UCSD-AML1 (cell line): Measurements from ENCODE around the gene LGALS3BP.

Source experiments
- DNase-seq: peaks from one replicate; lab custom pipeline; 2025; ENCODE audit not compliant: unreplicated experiment; lab: John Stamatoyannopoulos, UW

Gene LGALS3BP

DNA sequence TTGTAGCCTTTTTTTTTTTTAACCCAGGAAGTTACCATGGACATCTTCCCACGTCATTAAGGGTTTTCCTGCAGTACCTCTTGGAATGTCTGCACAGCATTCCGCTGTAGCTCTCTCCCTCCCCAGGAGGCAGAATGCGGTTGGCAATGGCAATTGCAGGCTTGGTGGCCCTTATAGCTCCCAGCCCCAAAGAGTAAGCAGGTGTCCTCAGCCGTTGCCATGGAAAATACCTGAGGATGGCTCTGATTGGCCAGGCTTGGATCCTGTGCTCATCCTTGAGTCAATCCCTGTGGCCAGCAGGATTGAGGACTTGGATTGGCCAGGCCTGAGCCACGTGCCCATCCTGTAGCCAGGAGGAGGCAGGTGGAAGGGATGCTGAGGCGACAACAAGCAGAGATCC, 39.0 kb downstream of the LGALS3BP start:
- no peak for DNase-seq

DNA sequence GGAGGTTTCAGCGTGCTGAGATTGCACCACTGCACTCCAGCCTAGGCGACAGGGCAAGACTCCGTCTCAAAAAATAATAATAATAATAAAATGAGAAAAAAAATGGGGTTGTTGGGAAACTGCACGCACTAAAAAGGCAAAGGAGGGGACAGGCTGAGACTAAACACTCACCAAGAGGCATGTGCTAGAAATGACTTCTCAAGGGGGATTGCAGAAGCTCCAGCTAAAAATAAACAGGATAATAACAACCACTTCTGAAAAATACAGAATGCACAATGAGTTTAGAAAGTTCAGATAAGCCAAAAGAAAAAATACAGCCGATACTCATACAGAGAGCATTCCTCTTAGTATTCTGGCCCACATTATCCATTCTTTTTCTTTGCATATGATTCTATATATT, 39.5 kb downstream of the LGALS3BP start:
- DNase-seq = no peak

DNA sequence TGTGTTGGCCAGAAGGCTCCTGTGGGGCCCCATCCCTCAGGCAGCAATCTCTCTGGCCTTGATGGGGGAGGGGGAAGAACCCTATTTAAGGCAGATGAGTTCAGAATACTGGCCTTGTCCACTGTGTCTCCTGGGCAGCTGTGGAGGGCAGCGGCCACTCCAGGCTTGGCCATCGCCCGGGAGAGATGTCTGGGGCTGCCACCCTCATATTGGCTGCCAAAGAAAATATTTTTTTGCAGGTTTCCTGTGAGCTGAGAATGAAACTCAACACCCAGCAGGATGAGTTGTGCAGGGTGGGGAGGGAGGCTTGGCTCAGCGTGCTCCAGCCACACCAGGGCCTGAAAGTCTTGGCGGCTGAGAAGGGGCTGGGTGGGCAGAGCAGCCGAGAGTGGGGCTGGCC, 40.1 kb downstream of the LGALS3BP start:
- no peak for DNase-seq

- DNase-seq = no peak
Measured at GRCh38 chr17:78937561-78937960, 42.2 kb downstream of the LGALS3BP start.

DNA sequence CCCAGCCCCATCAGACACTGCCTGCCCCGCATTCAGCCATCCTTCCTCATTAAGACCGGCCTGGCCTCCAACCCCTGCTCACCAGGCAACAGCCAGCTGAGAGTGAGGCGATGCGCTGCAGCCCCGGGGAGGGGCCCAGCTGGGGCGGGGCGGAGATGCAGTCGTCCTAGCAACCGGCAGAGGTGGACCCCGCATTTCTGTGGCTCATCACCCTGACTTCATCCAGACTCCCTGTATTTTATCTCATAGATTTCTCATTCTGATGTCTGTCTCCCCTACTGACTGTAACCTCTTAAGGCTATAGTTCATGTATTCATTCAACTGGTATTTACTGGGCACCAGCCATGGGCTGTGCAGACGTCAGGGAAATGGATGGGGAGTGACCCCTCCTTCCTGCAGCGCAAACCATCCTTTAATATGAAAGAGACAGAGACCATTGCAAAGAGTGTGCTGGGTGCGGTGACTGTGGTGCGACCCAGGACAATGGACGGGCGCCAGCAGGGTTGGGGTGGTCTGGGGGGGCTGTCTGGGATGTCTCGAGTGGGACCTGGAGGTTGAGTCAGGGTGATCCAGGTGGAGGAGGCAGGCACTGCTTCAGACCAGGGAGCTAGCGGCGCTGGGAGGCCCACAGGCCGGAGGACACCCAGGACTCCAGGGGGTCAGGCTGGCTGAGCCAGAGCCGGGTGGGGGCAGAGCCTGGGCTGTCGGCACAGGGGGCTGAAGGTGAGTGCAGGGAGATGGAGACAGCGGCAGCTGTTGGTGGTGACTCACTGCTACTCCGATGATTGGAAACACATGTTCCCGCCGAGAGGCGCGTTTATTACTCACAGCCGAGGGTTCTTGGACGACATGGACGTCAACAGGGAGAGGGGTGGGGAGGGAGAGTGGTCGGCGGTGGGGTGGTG, 44.1 kb downstream of the LGALS3BP start:
- DNase-seq = no peak

- no peak for DNase-seq
Measured at GRCh38 chr17:78934681-78935418, 44.9 kb downstream of the LGALS3BP start.

GRCh38 chr17:78933959-78934568, 45.7 kb downstream of the LGALS3BP start:
- DNase-seq = peak; percentile 58

DNA sequence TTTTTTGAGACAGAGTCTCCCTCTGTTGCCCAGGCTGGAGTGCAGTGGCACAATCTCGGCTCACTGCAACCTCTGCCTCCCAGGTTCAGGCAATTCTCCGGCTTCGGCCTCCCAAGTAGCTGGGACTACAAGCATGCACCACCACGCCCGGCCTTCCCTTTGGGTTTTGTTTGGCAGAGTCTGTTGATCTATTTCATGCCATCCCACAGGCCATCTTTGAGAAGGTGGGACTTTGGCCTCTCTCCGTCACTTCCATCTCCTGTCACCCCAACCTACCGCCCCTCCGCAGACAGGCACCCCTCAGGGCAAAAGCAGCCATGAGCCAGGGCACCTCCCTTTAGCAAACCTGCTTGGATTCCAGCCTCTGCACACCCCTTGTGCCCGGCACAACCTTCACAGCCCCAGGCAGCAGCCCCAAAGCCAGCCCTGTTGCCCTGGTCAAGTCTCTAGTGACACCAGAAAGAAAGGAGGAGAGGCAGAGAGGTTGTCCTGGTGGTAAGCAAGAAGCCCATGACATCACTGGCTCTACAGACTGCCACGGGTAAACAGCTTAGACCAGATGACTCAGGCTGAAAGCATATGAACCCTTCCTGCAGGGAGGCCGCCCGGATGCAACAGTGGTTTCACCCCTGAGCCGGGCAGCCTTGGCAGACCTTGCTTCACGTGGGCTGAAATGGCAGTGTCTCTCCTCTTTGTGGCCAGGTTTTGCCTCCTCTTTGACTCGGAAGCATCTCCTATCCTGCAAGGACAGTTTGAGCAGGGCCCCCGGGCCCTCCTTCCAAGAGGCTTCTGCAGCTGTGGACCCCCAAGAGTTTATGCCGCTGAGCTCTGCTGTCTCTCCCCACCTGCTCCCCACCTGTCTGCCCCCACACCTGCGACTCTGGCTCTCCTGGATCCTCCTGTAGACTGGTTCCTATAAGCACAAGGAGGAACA, 46.4 kb downstream of the LGALS3BP start:
- DNase-seq = peak; percentile 76

DNA sequence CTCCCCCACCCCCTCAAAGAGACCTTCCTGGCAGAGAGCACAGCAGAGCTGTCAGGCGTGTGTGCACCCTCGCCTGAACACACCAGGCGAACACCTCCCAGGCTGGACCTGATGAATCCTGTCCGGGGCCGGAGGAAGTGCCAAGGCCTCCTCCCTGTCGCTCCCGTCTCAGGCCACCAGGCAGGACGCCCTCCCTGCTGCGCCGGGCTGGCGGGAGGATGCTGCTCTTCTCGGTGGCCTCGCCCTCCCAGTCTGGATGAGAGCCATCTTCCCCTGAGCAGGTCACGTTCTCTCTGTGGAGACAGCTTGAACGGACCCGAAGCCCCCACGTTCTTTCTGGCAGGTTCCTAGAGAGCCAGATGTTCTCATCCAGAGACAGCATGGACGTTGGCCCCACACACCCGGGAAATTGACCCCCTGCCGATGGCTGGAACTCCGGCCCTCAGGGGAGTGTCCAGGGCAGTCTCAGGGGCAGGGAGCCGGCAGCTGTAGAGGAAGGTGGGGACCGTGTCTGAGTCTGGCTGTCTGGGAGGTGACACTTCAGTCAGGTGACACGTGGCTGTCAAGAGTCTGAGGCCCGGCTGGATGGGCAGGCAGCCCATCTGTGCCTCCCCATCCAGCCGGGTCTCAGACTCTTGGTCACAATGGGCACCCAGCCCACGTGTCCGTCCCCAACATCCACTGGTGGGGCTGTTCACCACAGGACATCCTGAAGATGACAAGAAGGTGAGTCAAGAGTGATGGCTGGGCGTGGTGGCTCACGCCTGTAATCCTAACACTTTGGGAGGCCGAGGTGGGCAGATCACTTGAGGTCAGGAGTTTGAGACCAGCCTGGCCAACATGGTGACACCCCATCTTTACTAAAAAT, 49.6 kb downstream of the LGALS3BP start:
- no peak for DNase-seq

DNA sequence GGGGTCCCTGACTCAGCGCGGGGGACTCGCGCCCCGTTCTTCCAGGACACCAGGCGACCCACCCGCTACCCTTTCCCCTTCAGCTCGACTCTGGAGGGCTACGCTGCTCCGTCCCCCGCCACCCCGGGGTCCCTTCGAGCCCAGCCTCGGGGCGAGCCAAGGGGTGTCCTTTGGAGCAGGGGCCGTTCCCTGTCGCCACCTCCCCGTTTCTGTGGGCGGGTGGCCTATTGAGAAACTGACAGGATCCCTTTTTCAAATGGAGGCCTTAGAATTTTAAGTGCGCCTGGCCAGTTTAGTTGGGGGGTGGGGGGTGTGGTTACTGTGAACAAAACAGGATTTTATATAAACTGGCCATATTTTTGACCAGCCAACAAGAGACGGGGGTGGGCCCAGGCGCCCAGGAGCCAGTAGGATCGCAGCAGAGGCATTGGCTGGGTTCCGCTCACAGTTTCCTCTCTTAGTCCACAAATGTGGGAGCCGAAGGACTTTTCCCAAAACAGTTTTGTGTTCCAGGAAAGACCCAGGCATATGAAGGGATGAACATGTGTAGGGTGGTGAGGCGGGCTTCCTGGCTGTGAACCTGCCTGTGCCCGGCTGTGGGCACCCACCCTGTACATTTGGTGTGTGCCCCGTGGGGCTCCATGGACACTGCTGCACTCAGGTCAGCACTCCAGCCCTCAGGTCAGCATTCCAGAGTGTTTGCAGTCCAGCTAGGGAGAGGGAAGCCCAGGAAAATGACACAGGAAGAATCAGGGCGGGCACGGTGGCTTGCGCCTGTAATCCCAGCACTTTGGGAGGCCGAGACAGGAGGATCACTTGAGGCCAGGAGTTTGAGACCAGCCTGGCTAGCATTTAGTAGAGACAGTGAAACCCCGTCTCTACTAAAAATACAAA, 53.8 kb downstream of the LGALS3BP start:
- peak; percentile 44 for DNase-seq

- DNase-seq = peak; percentile 81
Measured at GRCh38 chr17:78925234-78925633, 54.5 kb downstream of the LGALS3BP start, which contains the start of gene TIMP2. TIMP2 (minus strand) TSS chr17:78925387; CDS start chr17:78925088, 299 bp downstream.

- DNase-seq = no peak
Measured at GRCh38 chr17:78924481-78925151, 55.1 kb downstream of the LGALS3BP start.

DNA sequence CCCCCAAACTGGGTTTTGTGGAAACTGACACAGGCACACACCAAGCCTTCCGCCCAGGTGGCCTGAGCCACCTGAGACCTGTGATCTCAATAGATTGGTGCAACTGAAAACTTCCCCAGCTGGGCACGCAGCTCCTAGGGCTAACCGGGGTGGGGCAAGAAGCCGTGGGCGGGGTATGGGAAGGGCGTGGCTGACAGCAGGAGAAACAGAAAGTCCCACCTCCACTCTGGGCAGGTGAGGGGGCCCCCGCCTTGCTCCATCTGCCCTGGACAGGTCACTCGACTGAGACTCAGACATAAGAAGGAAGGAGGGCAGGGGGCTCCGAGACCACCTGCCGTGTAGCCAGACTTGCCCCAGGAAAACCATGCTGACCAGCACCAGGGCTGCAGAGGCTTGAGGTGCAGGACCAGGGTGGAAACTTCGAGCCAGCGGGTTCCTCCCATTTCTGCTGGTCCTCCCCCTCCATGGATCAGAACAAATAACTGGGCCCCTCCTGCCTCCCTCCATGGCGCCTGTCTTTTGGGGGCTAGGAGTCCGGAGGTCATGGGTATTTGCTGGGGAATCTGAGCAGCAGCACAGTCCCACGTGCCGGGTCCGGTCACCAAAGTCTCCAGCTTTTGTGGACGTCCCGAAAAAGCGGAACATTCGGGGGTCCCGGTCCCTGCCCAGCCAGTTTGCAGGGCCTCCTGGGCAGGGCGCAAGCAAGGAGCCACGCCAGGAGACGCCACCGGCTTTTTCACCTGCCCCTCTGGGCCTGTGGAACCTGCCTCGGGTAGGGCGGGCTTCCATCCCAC, 55.9 kb downstream of the LGALS3BP start:
- peak; percentile 58 for DNase-seq

DNA sequence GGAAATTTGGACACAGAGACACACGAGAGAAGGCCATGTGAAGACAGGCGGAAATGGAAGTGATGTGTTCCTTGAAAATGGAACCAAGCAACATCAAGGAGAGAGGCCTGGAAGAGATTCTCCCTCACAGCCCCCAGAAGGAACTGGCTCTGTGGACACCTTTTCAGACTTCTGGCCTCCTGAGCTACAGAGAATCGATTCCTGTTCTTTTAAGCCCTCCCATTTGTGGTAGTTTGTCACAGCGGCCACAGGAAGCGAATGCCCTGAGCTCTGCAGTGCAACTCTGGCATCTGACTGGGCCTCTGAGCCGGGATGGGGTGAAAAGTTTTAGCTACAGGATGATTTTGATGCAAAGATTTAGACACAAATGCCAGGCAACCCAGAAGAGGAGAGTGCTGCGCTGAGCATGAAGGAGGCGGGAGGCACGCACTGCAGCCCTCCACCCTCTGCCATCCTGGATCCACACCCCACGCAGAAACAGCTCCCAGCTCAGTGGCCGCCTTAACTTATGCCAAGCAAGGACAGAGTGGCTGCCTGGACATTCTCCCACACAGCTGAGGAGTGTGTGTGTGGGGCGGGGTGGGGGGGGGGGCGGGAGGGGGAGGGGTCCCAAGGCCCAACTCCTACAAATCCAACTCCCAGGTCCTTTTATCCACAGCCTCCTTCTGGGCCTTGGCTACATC, 56.8 kb downstream of the LGALS3BP start:
- DNase-seq = peak; percentile 46

GRCh38 chr17:78921437-78921971, 58.2 kb downstream of the LGALS3BP start:
- no peak for DNase-seq
